Esophagus muscularis mucosa (tissue), 4 donors: ENCODE data around the gene CPLX1. TPM values are rescaled to one million over a fixed set of nuclear protein-coding genes. Genes with fewer than 3 reads are reported as not detected.

Experiments used
- DNase-seq: peaks from one replicate; pipeline ENCODE4 v3.0.0-alpha.2; 2017; ENCODE audit errors: extremely low spot score
- H3K27ac ChIP-seq, 4 donors: fragments of 200-600 bp; sonication (generic); replicated peaks in 1 of 4; 1 replicate in 3 of 4; 2 replicates in 1 of 4; pipeline ENCODE4 v1.5.1; 2016 to 2019; ENCODE audit warnings: mild to moderate bottlenecking in 1 of 4
- H3K27me3 ChIP-seq, 4 donors: fragments of 200-600 bp; sonication (generic); one replicate each; pipeline versions ENCODE4 v1.5.1 to v1.6.0; 2016 to 2019
- H3K36me3 ChIP-seq, 4 donors: fragments of 200-600 bp; sonication (generic); one replicate each; pipeline ENCODE4 v1.5.1; 2016 to 2019
- H3K4me1 ChIP-seq, 4 donors: fragments of 200-600 bp; sonication (generic); one replicate each; pipeline ENCODE4 v1.5.1; 2016 to 2019
- H3K4me3 ChIP-seq, 4 donors: fragments of 200-600 bp; sonication (generic); 1 replicate in 2 of 4; 2 replicates in 2 of 4; pipeline ENCODE4 v1.5.1; 2016 to 2019; ENCODE audit warnings: mild to moderate bottlenecking in 4 of 4, moderate library complexity in 1 of 4
- H3K9me3 ChIP-seq, 4 donors: fragments of 200-600 bp; sonication (generic); 1 replicate in 3 of 4; 2 replicates in 1 of 4; pipeline ENCODE4 v1.5.1; 2016 to 2019
- EP300 ChIP-seq: sonication (generic); formaldehyde crosslinking; IDR thresholded peaks from one replicate; pipeline ENCODE4 v1.6.1; 2017; ENCODE audit warnings: antibody characterized with exemption
- POLR2A ChIP-seq: fragments of 450-650 bp; IDR thresholded peaks from one replicate; pipeline ENCODE4 v1.6.1; 2017; ENCODE audit warnings: antibody characterized with exemption, moderate library complexity, mild to moderate bottlenecking, low read depth
- POLR2AphosphoS5 ChIP-seq, 2 donors: sonication (generic); formaldehyde crosslinking; IDR thresholded peaks; one replicate each; pipeline ENCODE4 v1.6.1; 2017; ENCODE audit warnings: antibody characterized with exemption in 2 of 2
- WGBS: methylation state at CpG from one replicate; pipeline ENCODE4 v1.1.5; 2018; 5-methylcytosine and 5-hydroxymethylcytosine counted together
- intact Hi-C: fragments of 100-400 bp; cut with DNase I; formaldehyde crosslinking; loops from one replicate; pipeline ENCODE4 v1.15.1; 2023
- total RNA-seq, 4 donors: library from RNA; depleted of rRNA; stranded (reverse); fragments of >200 nt; gene quantifications; one replicate each; pipeline versions ENCODE4 v1.1.0 to v1.2.1, GENCODE V29; 2016
- TF ChIP-seq, protein P1 (sequence below), 3 experiments: fragments of 200-600 bp in 2 of 3; fragments of 450-650 bp in 1 of 3; sonication (generic) in 2 of 3; IDR thresholded peaks; one replicate each; pipeline ENCODE4 v1.5.1; 2017 to 2019; ENCODE audit warnings: antibody characterized with exemption in 3 of 3, mild to moderate bottlenecking in 2 of 3, moderate library complexity in 1 of 3

CPLX1 gene
- total RNA-seq, 4 donors from 2014 or later = 1.1 to 1.6 (median 1.3) TPM

- peaks cover 32 to 82% (median 54%) of the 10 kb centered on the region in 4 donors for H3K4me1 ChIP-seq
- 76% methylated on average over 9 of the region's 9 CpGs for WGBS
Measured at GRCh38 chr4:773214-773613, 52.7 kb downstream of the CPLX1 start.

DNA sequence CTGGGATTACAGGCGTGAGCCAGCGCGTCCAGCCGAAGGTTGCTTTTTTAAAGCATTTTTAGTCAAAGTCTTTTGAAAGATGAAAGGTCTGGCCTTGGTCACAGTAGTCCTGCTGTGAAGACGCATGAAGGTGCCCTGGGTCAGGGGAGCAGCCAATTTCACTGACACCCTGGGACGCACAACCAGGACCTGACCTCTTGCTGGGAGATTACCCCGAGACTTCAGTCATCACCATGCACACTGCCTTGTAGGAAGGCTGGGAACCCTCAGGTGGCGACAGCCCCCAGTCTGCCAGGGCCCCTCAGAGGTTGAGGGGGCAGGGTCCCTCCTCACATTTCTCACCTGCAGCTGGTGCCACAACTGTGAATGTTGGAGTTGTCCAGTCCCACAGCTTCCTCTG lies 53.2 kb downstream of the CPLX1 start:
- peaks cover 22 to 87% (median 60%) of the 10 kb centered on the region in 4 donors for H3K36me3 ChIP-seq
- H3K9me3 ChIP-seq = no peaks in the 10 kb centered on the region
- H3K27me3 ChIP-seq = no peaks in the 10 kb centered on the region
- peaks cover 32 to 79% (median 54%) of the 10 kb centered on the region in 4 donors for H3K4me1 ChIP-seq
- TF ChIP-seq EP300 = no peak
- TF ChIP-seq, protein P1, sequence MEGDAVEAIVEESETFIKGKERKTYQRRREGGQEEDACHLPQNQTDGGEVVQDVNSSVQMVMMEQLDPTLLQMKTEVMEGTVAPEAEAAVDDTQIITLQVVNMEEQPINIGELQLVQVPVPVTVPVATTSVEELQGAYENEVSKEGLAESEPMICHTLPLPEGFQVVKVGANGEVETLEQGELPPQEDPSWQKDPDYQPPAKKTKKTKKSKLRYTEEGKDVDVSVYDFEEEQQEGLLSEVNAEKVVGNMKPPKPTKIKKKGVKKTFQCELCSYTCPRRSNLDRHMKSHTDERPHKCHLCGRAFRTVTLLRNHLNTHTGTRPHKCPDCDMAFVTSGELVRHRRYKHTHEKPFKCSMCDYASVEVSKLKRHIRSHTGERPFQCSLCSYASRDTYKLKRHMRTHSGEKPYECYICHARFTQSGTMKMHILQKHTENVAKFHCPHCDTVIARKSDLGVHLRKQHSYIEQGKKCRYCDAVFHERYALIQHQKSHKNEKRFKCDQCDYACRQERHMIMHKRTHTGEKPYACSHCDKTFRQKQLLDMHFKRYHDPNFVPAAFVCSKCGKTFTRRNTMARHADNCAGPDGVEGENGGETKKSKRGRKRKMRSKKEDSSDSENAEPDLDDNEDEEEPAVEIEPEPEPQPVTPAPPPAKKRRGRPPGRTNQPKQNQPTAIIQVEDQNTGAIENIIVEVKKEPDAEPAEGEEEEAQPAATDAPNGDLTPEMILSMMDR (IDR thresholded peaks at IDR 0.05) = no peak
- no peak for TF ChIP-seq POLR2A
- no peak for TF ChIP-seq POLR2AphosphoS5 (IDR thresholded peaks at IDR 0.05)
- intact Hi-C loops = no loop called here
- WGBS = 87% methylated on average over 3 of the region's 8 CpGs
- no peak for DNase-seq
- no peak overlapping the region for H3K4me3 ChIP-seq
- H3K27ac ChIP-seq = peak overlapping the region; percentile 54 to 67 (median 60)

More at GRCh38 chr4:773214-773613, 52.7 kb downstream of the CPLX1 start:
- no peak overlapping the region for H3K4me3 ChIP-seq
- TF ChIP-seq EP300 (no peak), POLR2A (no peak), POLR2AphosphoS5 (IDR thresholded peaks at IDR 0.05) (no peak)
- TF ChIP-seq, protein P1 (IDR thresholded peaks at IDR 0.05) = no peak
- no peaks in the 10 kb centered on the region for H3K9me3 ChIP-seq
- peaks cover 22 to 86% (median 60%) of the 10 kb centered on the region in 4 donors for H3K36me3 ChIP-seq
- no peak for DNase-seq
- no peaks in the 10 kb centered on the region for H3K27me3 ChIP-seq
- intact Hi-C loops = no loop called here
- H3K27ac ChIP-seq = peak overlapping the region; percentile 54 to 67 (median 60)

GRCh38 chr4:772118-772517 lies 53.8 kb downstream of the CPLX1 start:
- Histone ChIP-seq H3K4me1 (peaks cover 32 to 73% (median 50%) of the 10 kb centered on the region in 4 donors), H3K4me3 (no peak overlapping the region), H3K36me3 (peaks cover 17 to 87% (median 61%) of the 10 kb centered on the region in 4 donors), H3K9me3 (no peaks in the 10 kb centered on the region), H3K27ac (peak overlapping the region; percentile 31 to 67 (median 60)), H3K27me3 (no peaks in the 10 kb centered on the region)
- no peak for DNase-seq
- WGBS = 57% methylated on average over 7 of the region's 7 CpGs
- intact Hi-C loops = no loop called here
- no peak for TF ChIP-seq POLR2AphosphoS5 (IDR thresholded peaks at IDR 0.05)
- TF ChIP-seq POLR2A = no peak
- TF ChIP-seq, protein P1 (IDR thresholded peaks at IDR 0.05) = no peak
- no peak for TF ChIP-seq EP300

GRCh38 chr4:771464-771863 lies 54.5 kb downstream of the CPLX1 start:
- Histone ChIP-seq H3K27ac (peak overlapping the region; percentile 31 to 64 (median 57)), H3K9me3 (no peaks in the 10 kb centered on the region), H3K4me3 (no peak overlapping the region), H3K4me1 (peaks cover 32 to 67% (median 48%) of the 10 kb centered on the region in 4 donors), H3K27me3 (no peaks in the 10 kb centered on the region), H3K36me3 (peaks cover 16 to 87% (median 61%) of the 10 kb centered on the region in 4 donors)
- DNase-seq = no peak
- 67% methylated on average over 6 of the region's 6 CpGs for WGBS
- intact Hi-C loops = no loop called here
- no peak for TF ChIP-seq EP300
- TF ChIP-seq, protein P1 (IDR thresholded peaks at IDR 0.05) = no peak

DNA sequence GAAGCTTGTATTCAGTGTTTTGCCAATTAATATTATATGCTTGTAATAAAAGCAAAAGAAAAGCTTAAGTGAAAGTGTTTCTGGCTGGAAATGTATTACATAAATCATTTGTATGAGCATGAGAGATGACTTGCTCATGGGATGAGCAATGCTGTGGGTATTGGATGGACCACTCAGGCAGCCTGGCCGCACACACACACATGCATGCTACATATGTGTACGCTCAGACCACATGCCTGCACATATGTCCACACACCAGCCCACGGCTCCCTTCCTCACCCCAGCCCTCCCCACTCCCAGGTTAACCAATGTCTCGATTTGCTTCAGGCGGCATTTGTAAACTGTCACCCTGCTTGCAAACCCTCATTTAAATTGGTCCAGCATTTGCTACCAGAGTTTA lies 55.9 kb downstream of the CPLX1 start:
- intact Hi-C loops = no loop called here
- no peaks in the 10 kb centered on the region for H3K27me3 ChIP-seq
- TF ChIP-seq POLR2AphosphoS5 (IDR thresholded peaks at IDR 0.05) = no peak
- no peak for TF ChIP-seq POLR2A
- TF ChIP-seq, protein P1 (IDR thresholded peaks at IDR 0.05) = no peak
- no peak for TF ChIP-seq EP300
- no peak overlapping the region for H3K27ac ChIP-seq
- 91% methylated on average over 5 of the region's 5 CpGs for WGBS
- H3K4me3 ChIP-seq = no peak overlapping the region
- no peak for DNase-seq
- peaks cover 34 to 53% (median 40%) of the 10 kb centered on the region in 4 donors for H3K4me1 ChIP-seq
- H3K36me3 ChIP-seq = peaks cover 18 to 87% (median 61%) of the 10 kb centered on the region in 4 donors
- no peaks in the 10 kb centered on the region for H3K9me3 ChIP-seq
